ENCODE data around the gene GPR68. TPM values are rescaled to one million over a fixed set of nuclear protein-coding genes. Genes with fewer than 3 reads are reported as not detected.
A peak's percentile ranks its signal among the peaks of the same experiment; 100 is the strongest.

GPR68 gene
- total RNA-seq, 1 donor from 2014 or later: 0.41 TPM

- intact Hi-C loops (cut with micrococcal nuclease): no loop called here
- no peak for DNase-seq
- H3K27me3 ChIP-seq (ENCODE audit: low read depth): peaks cover 26% of the 10 kb centered on the region
- no peak for TF ChIP-seq CTCF (IDR thresholded peaks at IDR 0.05; ENCODE audit: borderline replicate concordance)
- no peak overlapping the region for H3K4me3 ChIP-seq
- peaks cover 6% of the 10 kb centered on the region for H3K9me3 ChIP-seq (replicated peaks)
- peak overlapping the region; percentile 63 for H3K27ac ChIP-seq (replicated peaks)
- H3K36me3 ChIP-seq: no peaks in the 10 kb centered on the region
- H3K4me1 ChIP-seq: peaks cover 31% of the 10 kb centered on the region
These were observed 13.0 kb upstream of the GPR68 start for GRCh38 chr14:91257328-91258010.

- H3K27ac ChIP-seq (replicated peaks): peak overlapping the region; percentile 63
- DNase-seq: no peak
- no peak overlapping the region for H3K4me3 ChIP-seq
- intact Hi-C loops (cut with micrococcal nuclease): no loop called here
- H3K27me3 ChIP-seq (ENCODE audit: low read depth): peaks cover 19% of the 10 kb centered on the region
- H3K36me3 ChIP-seq: no peaks in the 10 kb centered on the region
- peaks cover 6% of the 10 kb centered on the region for H3K9me3 ChIP-seq (replicated peaks)
- TF ChIP-seq CTCF (IDR thresholded peaks at IDR 0.05; ENCODE audit: borderline replicate concordance): no peak
- peaks cover 31% of the 10 kb centered on the region for H3K4me1 ChIP-seq
These were observed 12.2 kb upstream of the GPR68 start for GRCh38 chr14:91256661-91257060.

- H3K27ac ChIP-seq (replicated peaks): no peak overlapping the region
- H3K4me1 ChIP-seq: peaks cover 31% of the 10 kb centered on the region
These were observed 10.7 kb upstream of the GPR68 start for GRCh38 chr14:91255026-91255695.

GRCh38 chr14:91254461-91254860 lies 10.0 kb upstream of the GPR68 start:
- peak overlapping the region; percentile 49 for H3K27ac ChIP-seq (replicated peaks)
- TF ChIP-seq CTCF (IDR thresholded peaks at IDR 0.05; ENCODE audit: borderline replicate concordance): no peak
- no peak for DNase-seq
- H3K27me3 ChIP-seq (ENCODE audit: low read depth): peaks cover 11% of the 10 kb centered on the region
- H3K4me3 ChIP-seq: peak overlapping the region; percentile 73
- no peaks in the 10 kb centered on the region for H3K36me3 ChIP-seq
- intact Hi-C loops (cut with micrococcal nuclease): no loop called here
- H3K4me1 ChIP-seq: peaks cover 31% of the 10 kb centered on the region
- H3K9me3 ChIP-seq (replicated peaks): no peaks in the 10 kb centered on the region

More at GRCh38 chr14:91255026-91255695, 10.7 kb upstream of the GPR68 start:
- Histone ChIP-seq H3K27me3 (ENCODE audit: low read depth) (peaks cover 11% of the 10 kb centered on the region), H3K4me3 (no peak overlapping the region), H3K9me3 (replicated peaks) (no peaks in the 10 kb centered on the region), H3K36me3 (no peaks in the 10 kb centered on the region)
- no peak for DNase-seq
- TF ChIP-seq CTCF (IDR thresholded peaks at IDR 0.05; ENCODE audit: borderline replicate concordance): no peak
- intact Hi-C loops (cut with micrococcal nuclease): no loop called here

- no peaks in the 10 kb centered on the region for H3K9me3 ChIP-seq (replicated peaks)
- H3K27ac ChIP-seq (replicated peaks): peak overlapping the region; percentile 49
- no peaks in the 10 kb centered on the region for H3K36me3 ChIP-seq
- no peak for DNase-seq
- peaks cover 11% of the 10 kb centered on the region for H3K27me3 ChIP-seq (ENCODE audit: low read depth)
- no peak for TF ChIP-seq CTCF (IDR thresholded peaks at IDR 0.05; ENCODE audit: borderline replicate concordance)
- peaks cover 31% of the 10 kb centered on the region for H3K4me1 ChIP-seq
- intact Hi-C loops (cut with micrococcal nuclease): no loop called here
- peak overlapping the region; percentile 73 for H3K4me3 ChIP-seq
These were observed 9.4 kb upstream of the GPR68 start for GRCh38 chr14:91253795-91254323.

Measured in left ventricle myocardium inferior (tissue), 1 donor.